Omental fat pad (tissue), 4 donors: Measurements from ENCODE around the gene INTS12. TPM values are rescaled to one million over a fixed set of nuclear protein-coding genes. Genes with fewer than 3 reads are reported as not detected.

ENCODE experiments used
- ATAC-seq: fragments of 150-250 bp; one replicate; pipeline ENCODE4 v1.9.1; 2016; ENCODE audit warnings: mild to moderate bottlenecking, moderate library complexity; ENCODE audit not compliant: low FRiP score
- DNase-seq: peaks from one replicate; pipeline ENCODE4 v3.0.0-alpha.2; 2019; ENCODE audit warnings: low spot score
- CTCF ChIP-seq, 3 donors: fragments of 450-650 bp; IDR thresholded peaks; one replicate each; pipeline ENCODE4 v1.5.1; 2016 to 2017; ENCODE audit warnings: antibody characterized with exemption in 3 of 3, mild to moderate bottlenecking in 3 of 3, moderate library complexity in 2 of 3
- total RNA-seq, 4 donors: library from RNA; depleted of rRNA; stranded (reverse); fragments of >200 nt; gene quantifications; one replicate each; pipeline ENCODE4 v1.1.0, GENCODE V29; 2016

The INTS12 gene
- total RNA-seq, 4 donors from 2014 or later: 14.9 to 34.7 (median 18.0) TPM

DNA sequence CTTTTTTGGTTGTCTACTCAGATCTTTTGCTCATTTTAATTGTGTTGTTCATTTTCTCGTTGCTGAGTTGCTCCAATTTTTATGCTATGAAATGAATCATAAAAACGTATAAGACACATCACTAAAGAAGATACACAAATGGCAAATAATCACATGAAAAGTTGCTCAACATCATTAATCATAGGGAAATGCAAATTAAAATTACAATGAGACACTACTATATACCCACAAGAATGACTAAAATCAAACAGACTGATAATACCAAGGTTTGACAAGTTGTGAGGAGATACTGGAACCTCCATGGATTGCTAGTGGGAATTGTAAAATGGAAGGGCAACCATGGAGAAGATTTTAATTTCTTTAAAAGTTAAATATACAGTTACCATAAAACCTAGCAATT, 17.1 kb upstream of the INTS12 start:
- ATAC-seq (no peak), DNase-seq (no peak)
- TF ChIP-seq CTCF (IDR thresholded peaks at IDR 0.05): no peak

DNA sequence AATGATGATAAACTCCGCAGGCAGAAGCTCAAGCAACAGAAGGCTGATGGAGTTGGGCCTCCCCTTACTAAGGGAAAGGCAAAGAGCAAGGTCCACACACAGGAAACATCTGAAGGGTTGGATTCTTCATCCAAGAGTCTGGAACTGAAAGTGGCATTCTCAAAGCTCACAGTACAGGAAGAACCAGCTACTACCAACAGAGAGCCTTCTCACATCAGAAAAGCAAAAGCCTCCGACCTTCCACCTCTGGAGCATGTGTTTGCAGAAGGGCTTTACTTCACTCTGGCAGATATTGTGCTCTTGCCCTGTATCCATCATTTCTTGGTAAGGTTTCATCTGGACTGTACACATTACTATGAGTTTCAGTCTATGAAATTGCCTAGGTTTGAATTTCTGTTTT, 10.7 kb upstream of the INTS12 start:
- no peak for TF ChIP-seq CTCF (IDR thresholded peaks at IDR 0.05)
- no peak for DNase-seq
- no peak for ATAC-seq

DNA sequence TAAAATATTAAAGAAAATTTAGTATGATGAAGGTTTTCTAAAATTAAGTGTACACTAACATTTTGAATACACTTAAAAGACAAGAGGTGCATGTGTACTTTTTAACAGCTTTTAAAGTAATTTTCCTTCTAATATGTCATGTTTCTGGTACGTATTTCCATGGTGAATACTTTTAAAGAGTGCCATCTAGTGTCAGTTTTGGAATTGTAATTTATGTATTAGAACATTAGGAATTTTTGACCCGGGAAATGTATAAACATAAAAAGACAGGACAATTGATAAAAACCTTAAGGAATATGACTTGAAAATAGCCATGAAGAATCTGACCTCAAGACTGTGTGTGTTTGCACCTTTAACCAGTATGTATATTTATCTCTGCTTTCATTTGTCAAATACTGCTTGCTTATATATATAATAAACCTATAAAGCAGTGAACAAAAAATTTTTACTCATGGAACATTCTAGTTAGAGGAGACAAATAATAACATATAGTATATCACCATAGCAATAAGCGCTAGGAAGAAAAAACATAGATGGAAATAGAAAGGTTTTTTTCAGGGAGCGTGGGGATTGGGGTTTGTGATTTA, 7.3 kb upstream of the INTS12 start:
- DNase-seq: no peak
- no peak for ATAC-seq
- no peak for TF ChIP-seq CTCF (IDR thresholded peaks at IDR 0.05)

- ATAC-seq (no peak), DNase-seq (no peak)
- TF ChIP-seq CTCF (IDR thresholded peaks at IDR 0.05): no peak
These were observed 6.4 kb upstream of the INTS12 start for GRCh38 chr4:105714932-105715331.

GRCh38 chr4:105714071-105714521, 5.6 kb upstream of the INTS12 start:
- no peak for ATAC-seq
- no peak for DNase-seq
- no peak for TF ChIP-seq CTCF (IDR thresholded peaks at IDR 0.05)

DNA sequence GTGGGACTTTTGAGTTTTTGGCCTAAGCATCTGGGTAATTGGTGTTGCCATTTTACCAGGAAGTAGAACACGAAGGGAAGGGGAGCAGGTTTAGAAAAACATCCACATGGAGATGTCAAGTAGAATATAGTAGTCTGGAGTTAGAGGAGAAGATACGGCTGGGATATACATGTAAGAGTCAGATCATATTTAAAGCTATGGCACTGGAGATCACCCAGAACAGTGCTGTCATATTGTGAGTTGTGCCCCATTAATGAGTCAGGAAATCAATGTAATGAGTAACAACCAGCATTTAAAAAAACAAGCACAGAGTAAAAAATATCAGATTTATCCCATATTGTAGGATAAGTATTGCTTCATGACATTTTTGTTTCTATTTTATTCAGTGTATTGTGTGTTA, 4.3 kb upstream of the INTS12 start:
- DNase-seq (no peak), ATAC-seq (no peak)
- no peak for TF ChIP-seq CTCF (IDR thresholded peaks at IDR 0.05)

GRCh38 chr4:105710678-105711077, 2.2 kb upstream of the INTS12 start:
- no peak for ATAC-seq
- TF ChIP-seq CTCF (IDR thresholded peaks at IDR 0.05): no peak
- DNase-seq: no peak
